Stimulated activated CD4-positive, alpha-beta T cell treated with anti-CD3 and anti-CD28 coated beads, Interleukin-12 subunit alpha, Interleukin-12 subunit beta, amount 100 ng/mL, for 24 hours (primary cell): ENCODE data around the gene DNAAF2.
A peak's percentile ranks its signal among the peaks of the same experiment; 100 is the strongest.
"Not testable (repeated sequence)": the region's sequence is repeated elsewhere in the genome, so short reads cannot be mapped to it uniquely, and the experiment has no call there.

Source experiments
- DNase-seq, 2 experiments: peaks; one replicate each; pipeline ENCODE4 v3.0.0-alpha.2; 2020; ENCODE audit warnings: low read depth in 2 of 2

DNAAF2 gene, protein sequence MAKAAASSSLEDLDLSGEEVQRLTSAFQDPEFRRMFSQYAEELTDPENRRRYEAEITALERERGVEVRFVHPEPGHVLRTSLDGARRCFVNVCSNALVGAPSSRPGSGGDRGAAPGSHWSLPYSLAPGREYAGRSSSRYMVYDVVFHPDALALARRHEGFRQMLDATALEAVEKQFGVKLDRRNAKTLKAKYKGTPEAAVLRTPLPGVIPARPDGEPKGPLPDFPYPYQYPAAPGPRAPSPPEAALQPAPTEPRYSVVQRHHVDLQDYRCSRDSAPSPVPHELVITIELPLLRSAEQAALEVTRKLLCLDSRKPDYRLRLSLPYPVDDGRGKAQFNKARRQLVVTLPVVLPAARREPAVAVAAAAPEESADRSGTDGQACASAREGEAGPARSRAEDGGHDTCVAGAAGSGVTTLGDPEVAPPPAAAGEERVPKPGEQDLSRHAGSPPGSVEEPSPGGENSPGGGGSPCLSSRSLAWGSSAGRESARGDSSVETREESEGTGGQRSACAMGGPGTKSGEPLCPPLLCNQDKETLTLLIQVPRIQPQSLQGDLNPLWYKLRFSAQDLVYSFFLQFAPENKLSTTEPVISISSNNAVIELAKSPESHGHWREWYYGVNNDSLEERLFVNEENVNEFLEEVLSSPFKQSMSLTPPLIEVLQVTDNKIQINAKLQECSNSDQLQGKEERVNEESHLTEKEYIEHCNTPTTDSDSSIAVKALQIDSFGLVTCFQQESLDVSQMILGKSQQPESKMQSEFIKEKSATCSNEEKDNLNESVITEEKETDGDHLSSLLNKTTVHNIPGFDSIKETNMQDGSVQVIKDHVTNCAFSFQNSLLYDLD

DNA sequence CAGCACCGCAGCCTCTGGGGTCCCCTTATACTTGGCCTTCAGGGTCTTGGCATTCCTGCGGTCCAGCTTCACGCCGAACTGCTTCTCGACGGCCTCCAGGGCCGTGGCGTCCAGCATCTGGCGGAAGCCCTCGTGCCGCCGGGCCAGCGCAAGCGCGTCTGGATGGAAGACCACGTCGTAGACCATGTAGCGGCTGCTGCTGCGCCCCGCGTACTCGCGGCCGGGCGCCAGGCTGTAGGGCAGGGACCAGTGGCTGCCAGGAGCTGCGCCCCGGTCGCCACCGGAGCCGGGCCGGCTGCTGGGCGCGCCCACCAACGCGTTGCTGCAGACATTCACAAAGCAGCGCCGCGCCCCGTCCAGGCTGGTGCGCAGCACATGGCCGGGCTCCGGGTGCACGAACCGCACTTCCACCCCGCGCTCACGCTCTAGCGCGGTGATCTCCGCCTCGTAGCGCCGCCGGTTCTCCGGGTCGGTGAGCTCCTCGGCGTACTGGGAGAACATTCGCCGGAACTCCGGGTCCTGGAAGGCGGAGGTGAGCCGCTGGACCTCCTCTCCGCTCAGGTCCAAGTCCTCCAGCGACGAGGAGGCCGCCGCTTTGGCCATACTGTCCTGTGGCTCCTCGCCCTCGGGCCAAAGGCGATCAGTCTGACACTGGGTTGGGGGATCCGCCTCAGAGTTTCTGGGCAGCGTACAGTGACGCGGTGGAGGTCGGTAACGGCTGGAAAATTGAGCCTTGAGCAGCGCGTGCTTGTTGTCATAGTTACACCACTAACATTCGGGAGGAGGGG, at the start of gene DNAAF2:
TSS of gene DNAAF2 (minus strand) at position 698 of the 788 bp plus-strand sequence. CDS start at position 603, 95 bp downstream.
- peak; percentile 29 to 40 for DNase-seq

DNA sequence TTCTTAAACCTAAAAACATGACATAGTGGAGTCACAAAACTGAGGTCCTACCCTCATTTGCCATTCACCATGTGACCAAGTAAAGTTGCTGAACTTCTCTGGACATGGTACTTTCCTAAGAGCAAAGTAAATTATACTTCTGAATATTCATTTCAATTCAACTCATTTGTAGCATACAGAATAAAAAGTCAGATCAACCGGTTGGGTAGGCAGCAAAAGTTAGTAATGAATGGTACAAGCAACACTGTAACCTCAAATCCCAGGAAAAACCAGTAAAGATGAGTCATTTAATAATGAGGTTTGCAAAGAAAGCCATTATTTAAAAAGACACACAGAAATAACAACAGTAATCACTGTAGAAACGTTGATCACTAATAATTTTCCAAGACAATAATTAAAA, 44.2 kb upstream of the DNAAF2 start:
- no peak for DNase-seq

DNA sequence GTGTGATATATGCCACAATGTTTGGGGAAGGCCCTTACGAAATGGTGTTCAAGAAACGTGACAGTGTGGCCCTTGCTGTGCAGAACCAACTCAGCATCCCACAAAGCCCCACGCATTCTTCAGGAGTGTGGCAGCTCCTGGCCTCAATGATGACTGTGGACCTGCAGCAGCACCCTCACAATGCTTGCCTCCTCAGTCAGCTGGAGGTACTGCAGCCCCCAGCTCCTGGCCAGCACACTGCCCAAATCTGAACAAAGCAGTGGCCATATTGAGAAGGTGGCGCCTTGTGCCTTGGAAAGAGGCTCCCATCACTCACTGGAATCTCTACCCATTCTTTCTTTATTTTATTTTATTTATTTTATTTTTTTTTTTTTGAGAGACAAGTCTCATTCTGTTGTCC, 42.6 kb upstream of the DNAAF2 start:
- no peak for DNase-seq

- DNase-seq = no peak
Measured at GRCh38 chr14:49673586-49673985, 38.5 kb upstream of the DNAAF2 start.

GRCh38 chr14:49670475-49670874, 35.4 kb upstream of the DNAAF2 start:
- no peak for DNase-seq

DNA sequence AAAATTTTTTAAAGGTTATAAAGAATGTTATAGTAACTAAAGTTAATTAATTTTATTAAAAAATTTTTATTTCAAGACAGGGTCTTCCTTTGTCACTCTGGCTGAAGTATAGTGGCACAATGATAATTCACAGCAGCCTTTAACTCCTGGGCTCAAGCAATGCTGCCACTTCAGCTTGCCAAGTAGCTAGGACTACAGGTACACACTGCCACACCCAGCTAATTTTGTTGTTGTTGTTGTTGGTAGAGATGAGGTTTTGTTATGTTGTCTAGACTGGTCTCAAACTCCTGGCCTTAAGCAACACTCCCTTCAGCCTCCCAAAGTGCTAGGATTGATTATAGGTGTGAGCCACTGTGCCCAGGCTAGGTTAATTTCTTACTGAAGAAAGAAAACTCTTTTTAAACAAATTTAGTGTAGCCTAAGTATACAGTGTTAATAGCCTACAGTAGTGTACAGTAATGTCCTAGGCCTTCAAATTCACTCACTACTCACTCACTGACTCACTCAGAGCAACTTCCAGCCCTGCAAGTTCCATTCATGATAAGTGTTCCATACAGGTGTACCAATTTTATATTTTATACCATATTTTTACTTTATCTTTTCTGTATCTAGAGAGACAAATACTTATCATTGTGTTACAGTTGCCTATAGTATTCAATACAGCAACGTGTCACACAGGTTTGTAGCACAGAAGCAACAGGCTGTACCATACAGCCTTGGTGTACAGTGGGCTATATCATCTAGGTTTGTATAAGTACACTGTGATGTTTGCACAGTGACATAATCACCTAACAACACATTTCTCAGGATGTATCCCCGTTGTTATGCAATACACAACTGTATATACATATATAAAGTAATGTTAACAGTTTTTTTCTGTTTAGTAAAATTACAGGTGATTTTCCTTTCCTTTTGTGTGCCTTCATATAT, 24.7 kb upstream of the DNAAF2 start:
- DNase-seq = no peak

DNA sequence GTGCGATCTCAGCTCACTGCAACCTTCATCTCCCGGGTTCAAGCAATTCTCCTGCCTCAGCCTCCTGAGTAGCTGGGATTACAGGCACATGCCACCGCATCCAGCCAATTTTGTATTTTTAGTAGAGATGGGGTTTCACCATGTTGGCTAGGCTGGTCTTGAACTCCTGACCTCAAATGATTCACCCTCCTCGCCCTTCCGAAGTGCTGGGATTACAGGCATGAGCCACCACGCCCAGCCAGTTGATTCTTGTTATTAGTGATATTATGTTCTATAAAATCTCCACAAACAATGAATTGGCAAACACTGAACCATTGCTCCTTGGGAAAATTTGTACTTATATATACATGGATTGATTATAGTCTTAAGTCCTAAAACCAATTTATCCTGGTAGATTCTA, 22.5 kb upstream of the DNAAF2 start:
- not testable (repeated sequence) for DNase-seq

DNA sequence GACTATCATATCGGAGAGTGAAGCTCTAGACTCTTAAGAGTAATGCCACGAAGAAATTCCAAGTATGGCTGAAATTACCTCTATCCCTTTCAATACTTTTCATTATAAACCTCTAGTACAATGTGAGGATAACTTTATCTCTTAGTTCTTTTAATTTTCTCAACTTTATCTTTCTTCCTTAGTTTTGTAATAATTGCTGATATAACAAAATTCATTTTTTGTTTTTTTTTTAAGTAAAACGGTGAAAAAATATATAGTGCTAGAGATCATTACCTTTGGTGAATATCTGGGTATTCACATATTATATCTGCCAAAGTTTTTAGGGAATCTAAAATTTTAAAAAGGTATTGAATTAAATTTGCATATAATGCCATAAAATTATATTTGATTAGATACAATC, 19.5 kb upstream of the DNAAF2 start:
- DNase-seq = no peak

GRCh38 chr14:49653508-49653907, 18.5 kb upstream of the DNAAF2 start:
- DNase-seq = no peak

DNA sequence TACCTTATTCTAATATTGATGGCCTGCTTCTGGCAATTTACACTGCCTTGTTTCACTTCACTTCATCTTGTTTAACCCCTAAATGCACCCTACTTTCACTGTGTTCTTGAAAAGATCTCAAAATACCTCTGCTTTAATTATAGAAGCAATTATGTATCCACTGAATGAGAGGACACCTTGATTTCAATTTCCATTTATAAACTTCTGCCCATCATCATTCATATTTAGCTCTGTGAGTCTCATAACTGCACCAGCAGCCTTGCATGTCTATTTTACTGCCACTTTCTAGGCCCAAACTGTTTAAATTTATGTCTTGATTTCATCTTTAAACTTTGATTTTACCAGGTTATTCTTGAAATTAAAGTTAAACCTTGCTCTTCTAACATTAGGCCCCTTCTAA, 7.1 kb upstream of the DNAAF2 start:
- no peak for DNase-seq

DNA sequence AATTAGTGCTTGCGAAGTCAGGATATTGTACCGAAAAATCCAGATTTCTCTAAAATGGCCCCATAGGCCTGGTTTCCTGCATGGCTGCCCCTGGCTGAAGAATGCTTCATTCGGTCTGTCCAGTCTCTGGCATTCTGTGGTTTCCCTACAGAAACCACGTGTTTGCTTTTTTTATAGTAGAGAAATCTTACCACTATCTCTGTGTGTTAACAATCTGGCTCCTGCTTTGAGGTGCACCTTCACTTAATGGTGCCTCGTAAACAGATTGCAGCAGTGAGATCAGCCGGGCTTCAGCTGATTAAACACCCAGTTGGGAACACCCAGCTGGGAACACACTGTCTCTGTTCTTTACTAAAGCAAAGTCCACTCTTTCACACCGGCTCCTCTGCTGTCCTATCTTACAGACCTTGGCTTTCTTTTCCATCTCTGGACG, 6.7 kb upstream of the DNAAF2 start:
- DNase-seq = no peak

DNA sequence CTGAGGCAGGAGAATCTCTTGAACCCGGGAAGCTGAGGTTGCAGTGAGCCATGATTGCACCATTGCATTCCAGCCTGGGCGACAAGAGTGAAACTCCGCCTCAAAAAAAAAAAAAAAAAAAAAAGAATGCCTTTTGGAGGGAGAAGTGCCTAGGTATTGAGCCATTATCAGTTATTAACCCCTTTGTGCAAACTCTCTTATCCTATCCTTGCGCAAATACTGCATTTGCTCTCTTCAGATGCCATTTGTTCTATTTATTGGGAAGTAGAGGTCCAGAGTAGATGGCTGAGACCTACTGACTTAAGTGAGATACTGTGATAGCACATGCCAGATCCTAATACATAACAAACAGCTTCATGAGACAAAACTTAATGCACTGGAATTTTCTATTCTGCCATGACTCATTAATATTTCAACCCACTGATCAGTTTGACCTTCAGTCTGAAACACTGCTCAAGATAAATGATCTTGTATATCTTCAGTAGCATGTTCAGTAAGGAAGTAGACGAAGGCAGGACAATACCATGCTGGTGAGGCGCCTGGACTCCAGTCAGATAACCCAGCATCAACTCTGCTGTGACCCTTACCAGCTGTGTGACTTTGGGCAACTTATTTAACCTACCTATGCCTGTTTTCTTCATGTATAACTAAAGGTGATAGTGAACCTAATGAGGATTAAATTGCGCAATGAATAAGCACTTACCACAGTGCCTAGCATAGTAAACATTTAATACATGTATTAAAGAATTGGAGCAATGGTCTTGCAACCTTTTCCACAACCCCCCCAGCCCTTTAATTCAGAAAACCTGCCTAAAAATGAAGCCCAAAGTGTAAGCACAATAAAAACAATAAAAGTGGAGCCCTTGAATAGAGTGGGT, 5.7 kb upstream of the DNAAF2 start:
- DNase-seq = no peak

GRCh38 chr14:49637534-49638078, 2.6 kb upstream of the DNAAF2 start:
- no peak for DNase-seq

DNA sequence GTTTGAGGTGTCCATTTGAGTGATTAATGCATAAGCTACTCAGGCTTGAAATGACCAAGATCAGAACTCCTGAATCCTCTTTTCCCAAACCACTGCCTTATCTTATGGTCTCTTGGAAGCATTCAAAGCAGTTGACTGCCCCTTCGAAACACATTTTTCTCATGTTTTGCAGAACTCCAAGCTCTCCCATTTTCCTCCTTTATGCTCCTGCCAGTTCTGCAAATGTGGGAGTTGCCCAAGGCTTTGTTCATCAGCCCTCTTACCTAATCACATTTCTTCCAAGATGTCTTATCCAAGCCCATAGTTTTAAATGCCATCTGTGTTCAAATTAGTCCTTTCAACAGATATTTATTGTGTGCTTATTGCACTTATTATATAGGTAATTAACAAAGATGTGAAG, 1.8 kb upstream of the DNAAF2 start:
- DNase-seq = no peak

DNA sequence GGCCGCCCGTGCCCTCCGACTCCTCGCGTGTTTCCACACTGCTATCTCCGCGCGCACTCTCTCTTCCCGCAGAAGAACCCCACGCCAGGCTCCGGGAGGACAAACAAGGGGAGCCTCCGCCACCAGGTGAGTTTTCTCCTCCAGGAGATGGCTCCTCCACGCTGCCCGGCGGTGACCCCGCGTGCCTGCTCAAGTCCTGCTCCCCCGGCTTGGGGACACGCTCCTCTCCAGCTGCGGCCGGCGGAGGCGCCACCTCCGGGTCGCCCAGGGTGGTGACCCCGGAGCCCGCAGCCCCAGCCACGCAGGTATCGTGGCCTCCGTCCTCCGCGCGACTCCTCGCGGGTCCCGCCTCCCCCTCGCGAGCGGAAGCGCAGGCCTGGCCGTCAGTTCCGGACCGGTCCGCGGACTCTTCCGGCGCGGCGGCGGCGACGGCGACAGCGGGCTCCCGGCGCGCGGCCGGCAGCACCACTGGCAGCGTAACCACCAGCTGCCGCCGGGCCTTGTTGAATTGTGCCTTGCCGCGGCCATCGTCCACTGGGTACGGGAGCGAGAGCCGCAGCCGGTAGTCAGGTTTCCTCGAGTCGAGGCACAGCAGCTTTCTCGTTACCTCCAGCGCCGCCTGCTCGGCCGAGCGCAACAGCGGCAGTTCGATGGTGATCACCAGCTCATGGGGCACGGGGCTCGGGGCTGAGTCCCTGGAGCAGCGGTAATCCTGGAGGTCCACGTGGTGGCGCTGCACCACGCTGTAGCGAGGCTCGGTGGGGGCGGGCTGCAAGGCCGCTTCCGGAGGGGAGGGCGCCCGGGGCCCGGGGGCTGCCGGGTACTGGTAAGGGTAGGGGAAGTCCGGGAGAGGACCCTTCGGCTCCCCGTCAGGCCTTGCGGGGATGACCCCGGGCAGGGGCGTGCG, 1.2 kb downstream of the DNAAF2 start:
- DNase-seq = peak; percentile 88 to 93

DNA sequence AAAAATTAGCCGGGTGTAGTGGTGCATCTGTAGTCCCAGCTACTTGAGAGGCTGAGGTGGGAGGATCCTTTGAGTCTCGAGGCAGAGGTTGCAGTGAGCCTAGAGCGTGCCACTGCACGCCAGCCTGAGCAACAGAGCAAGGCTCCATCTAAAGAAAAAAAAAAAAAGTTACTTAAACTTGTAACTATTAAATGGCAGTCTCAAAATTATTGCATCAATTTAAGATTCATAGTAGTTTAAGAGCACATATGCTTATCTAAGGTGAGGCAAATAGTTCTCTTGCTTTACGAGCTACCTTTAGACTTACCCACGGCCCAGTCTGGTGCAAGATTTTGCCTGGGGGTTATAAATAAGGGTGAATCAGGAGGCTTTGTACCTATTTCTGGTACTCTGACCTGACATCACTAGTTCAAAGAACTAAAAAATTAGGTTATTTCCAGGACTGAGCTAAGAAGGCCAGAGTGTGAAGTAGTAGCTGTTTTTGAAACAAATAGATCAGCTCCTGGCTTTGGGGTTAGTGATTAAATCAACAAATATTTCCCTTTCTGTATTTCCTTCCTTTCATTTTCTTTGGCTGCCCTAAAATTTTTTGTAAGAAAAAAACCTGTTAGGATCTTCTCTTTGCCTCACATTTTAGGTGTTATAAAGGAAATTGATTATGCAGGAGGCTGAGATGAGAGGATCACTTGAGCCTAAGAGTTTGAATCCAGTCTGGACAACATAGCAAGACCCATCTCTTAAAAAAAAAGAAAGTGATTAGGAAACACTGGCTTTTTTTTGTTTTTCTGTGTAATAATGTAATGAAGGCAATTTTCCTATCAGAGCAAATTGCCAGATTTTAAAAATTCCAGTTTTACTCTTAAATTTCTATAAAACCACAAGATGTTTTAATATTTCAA, 10.9 kb downstream of the DNAAF2 start:
- no peak for DNase-seq

DNA sequence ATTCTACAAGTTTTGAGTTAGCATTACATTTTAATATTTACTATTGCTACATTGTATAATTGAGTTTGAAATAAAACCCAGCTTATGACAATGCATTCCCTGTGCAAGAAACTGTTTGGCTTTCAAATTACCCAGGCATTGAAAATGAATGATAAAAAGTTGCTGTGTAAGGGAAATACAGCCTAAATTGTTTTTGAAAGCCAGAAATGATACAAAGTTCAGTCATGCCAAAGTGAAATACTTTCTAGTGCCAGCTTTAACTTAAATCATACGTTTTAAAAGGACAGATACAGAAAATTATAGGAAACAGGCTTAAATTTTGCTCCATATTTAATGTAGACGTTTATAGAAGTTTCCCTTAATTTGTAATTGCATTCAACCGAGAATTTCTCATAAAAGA, 11.7 kb downstream of the DNAAF2 start:
- DNase-seq = no peak
